ENCODE measurements around the gene PCDHGA8.
"Not testable (repeated sequence)": the region's sequence is repeated elsewhere in the genome, so short reads cannot be mapped to it uniquely, and the experiment has no call there.

The PCDHGA8 gene

GRCh38 chr5:141371572-141372475 is 20.6 kb upstream of the PCDHGA8 start:
- DNase-seq (ENCODE audit: low read depth): no peak

GRCh38 chr5:141373673-141374317 is 18.6 kb upstream of the PCDHGA8 start, which contains the start of gene PCDHGA6:
TSS of gene PCDHGA6 (plus strand) at chr5:141373891. CDS start at chr5:141374084, 193 bp downstream.
- peak; percentile 31 for DNase-seq (ENCODE audit: low read depth)

- no peak for DNase-seq (ENCODE audit: low read depth)
Observed at GRCh38 chr5:141374627-141375026, 17.8 kb upstream of the PCDHGA8 start.

DNA sequence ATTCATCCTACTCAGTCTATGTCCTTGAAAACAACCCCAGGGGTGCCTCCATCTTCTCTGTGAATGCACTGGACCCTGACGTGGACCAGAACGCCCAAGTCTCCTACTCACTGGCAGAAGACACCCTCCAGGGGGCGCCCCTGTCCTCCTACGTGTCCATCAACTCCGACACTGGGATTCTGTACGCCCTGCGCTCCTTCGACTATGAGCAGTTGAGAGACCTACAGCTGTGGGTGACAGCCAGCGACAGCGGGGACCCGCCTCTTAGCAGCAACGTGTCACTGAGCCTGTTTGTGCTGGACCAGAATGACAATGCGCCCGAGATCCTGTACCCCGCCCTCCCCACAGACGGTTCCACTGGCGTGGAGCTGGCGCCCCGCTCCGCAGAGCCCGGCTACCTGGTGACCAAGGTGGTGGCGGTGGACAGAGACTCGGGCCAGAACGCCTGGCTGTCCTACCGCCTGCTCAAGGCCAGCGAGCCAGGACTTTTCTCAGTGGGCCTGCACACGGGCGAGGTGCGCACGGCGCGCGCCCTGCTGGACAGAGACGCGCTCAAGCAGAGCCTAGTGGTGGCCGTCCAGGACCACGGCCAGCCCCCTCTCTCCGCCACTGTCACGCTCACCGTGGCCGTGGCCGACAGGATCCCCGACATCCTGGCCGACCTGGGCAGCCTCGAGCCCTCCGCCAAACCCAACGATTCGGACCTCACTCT is 16.8 kb upstream of the PCDHGA8 start:
- not testable (repeated sequence) for DNase-seq (ENCODE audit: low read depth)

GRCh38 chr5:141382469-141383294 is 9.8 kb upstream of the PCDHGA8 start, which contains the start of gene PCDHGA7:
TSS of gene PCDHGA7 (plus strand) at chr5:141382742. CDS start at chr5:141382900, 158 bp downstream.
- DNase-seq (ENCODE audit: low read depth): peak; percentile 53

- DNase-seq (ENCODE audit: low read depth): no peak
Observed at GRCh38 chr5:141383345-141383744, 9.1 kb upstream of the PCDHGA8 start.

DNA sequence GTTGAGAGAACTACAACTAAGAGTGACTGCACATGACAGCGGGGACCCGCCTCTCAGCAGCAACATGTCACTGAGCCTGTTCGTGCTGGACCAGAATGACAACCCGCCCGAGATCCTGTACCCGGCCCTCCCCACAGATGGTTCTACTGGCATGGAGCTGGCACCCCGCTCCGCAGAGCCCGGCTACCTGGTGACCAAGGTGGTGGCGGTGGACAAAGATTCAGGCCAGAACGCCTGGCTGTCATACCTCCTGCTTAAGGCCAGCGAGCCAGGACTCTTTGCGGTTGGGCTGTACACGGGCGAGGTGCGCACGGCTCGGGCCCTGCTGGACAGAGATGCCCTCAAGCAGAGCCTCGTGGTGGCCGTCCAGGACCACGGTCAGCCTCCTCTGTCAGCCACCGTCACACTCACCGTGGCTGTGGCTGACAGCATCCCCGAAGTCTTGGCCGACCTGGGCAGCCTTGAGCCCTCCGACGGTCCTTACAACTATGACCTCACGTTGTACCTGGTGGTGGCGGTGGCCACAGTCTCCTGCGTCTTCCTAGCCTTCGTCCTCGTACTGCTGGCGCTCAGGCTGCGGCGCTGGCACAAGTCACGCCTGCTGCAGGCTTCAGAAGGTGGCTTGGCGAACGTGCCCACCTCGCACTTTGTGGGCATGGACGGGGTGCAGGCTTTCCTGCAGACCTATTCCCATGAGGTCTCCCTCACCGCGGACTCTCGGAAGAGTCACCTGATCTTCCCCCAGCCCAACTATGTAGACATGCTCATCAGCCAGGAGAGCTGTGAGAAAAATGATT is 7.8 kb upstream of the PCDHGA8 start:
- DNase-seq (ENCODE audit: low read depth): no peak

GRCh38 chr5:141387557-141388311 is 4.7 kb upstream of the PCDHGA8 start, which contains the start of gene PCDHGB4:
TSS of gene PCDHGB4 (plus strand) at chr5:141387698. CDS start at chr5:141387885, 187 bp downstream.
- peak; percentile 54 for DNase-seq (ENCODE audit: low read depth)

- no peak for DNase-seq (ENCODE audit: low read depth)
Observed at GRCh38 chr5:141388661-141389060, 3.8 kb upstream of the PCDHGA8 start.

DNA sequence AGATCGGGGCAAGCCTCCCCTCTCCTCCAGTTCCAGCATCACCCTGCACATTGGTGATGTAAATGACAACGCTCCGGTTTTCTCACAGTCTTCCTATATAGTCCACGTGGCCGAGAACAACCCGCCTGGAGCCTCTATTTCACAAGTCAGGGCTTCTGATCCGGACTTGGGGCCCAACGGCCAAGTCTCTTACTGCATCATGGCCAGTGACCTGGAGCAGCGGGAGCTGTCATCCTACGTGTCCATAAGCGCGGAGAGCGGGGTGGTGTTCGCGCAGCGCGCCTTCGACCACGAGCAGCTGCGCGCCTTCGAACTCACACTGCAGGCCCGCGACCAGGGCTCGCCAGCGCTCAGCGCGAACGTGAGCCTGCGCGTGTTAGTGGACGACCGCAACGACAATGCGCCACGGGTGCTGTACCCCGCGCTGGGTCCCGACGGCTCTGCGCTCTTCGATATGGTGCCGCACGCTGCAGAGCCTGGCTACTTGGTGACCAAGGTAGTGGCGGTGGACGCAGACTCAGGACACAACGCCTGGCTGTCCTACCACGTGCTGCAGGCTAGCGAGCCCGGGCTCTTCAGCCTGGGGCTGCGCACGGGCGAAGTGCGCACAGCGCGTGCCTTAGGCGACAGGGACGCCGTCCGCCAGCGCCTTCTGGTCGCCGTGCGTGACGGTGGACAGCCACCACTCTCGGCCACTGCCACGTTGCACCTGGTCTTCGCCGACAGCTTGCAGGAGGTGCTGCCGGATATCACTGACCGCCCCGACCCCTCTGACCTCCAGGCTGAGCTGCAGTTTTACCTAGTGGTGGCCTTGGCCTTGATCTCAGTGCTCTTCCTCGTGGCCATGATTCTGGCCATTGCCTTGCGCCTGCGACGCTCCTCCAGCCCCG is 3.0 kb upstream of the PCDHGA8 start:
- no peak for DNase-seq (ENCODE audit: low read depth)

GRCh38 chr5:141393267-141393666 is 834 bp downstream of the PCDHGA8 start:
- no peak for DNase-seq (ENCODE audit: low read depth)

GRCh38 chr5:141394401-141395187 is 2.2 kb downstream of the PCDHGA8 start:
- DNase-seq (ENCODE audit: low read depth): not testable (repeated sequence)

- DNase-seq (ENCODE audit: low read depth): peak; percentile 67
Observed at GRCh38 chr5:141397756-141398551, 5.5 kb downstream of the PCDHGA8 start, which contains the start of gene PCDHGB5. TSS of gene PCDHGB5 (plus strand) at chr5:141397947. CDS start at chr5:141398128, 181 bp downstream.

- DNase-seq (ENCODE audit: low read depth): no peak
Observed at GRCh38 chr5:141398608-141399007, 6.2 kb downstream of the PCDHGA8 start.

GRCh38 chr5:141399555-141400258 is 7.3 kb downstream of the PCDHGA8 start:
- no peak for DNase-seq (ENCODE audit: low read depth)

- peak; percentile 48 for DNase-seq (ENCODE audit: low read depth)
Observed at GRCh38 chr5:141402553-141403243, 10.3 kb downstream of the PCDHGA8 start, which contains the start of gene PCDHGA9. TSS of gene PCDHGA9 (plus strand) at chr5:141402778. CDS start at chr5:141402953, 175 bp downstream.

Data from iris pigment epithelial cell (primary cell).